Heart left ventricle (tissue), 16 donors: ENCODE data around the gene CIRBP. TPM values are rescaled to one million over a fixed set of nuclear protein-coding genes. Genes with fewer than 3 reads are reported as not detected.
A peak's percentile ranks its signal among the peaks of the same experiment; 100 is the strongest.

ENCODE experiments used
- ATAC-seq, 4 donors: fragments of 200-7000 bp; cut with Tn5 transposase; one replicate each; pipeline ENCODE4 v1.9.1; 2020 to 2022; ENCODE audit warnings: moderate library complexity in 4 of 4, mild to moderate bottlenecking in 3 of 4, moderate number of reproducible peaks in 1 of 4
- DNase-seq, 5 donors: peaks; one replicate each; pipeline ENCODE4 v3.0.0-alpha.2; 2020
- H3K27ac ChIP-seq, 12 donors: fragments of 200-600 bp; sonication (generic) in 4 of 12; one replicate each; pipeline versions ENCODE4 v1.5.0 to v1.8.0; 2016 to 2022; ENCODE audit warnings: mild to moderate bottlenecking in 2 of 12
- H3K27me3 ChIP-seq, 9 donors: fragments of 200-600 bp; sonication (generic) in 2 of 9; one replicate each; pipeline versions ENCODE4 v1.5.1 to v1.8.0; 2016 to 2022; ENCODE audit warnings: mild to moderate bottlenecking in 3 of 9
- H3K36me3 ChIP-seq, 9 donors: fragments of 200-600 bp; sonication (generic) in 2 of 9; one replicate each; pipeline versions ENCODE4 v1.5.0 to v1.8.0; 2018 to 2022; ENCODE audit warnings: mild to moderate bottlenecking in 2 of 9
- H3K4me1 ChIP-seq, 12 donors: fragments of 200-600 bp; sonication (generic) in 4 of 12; one replicate each; pipeline versions ENCODE4 v1.5.0 to v1.8.0; 2016 to 2022; ENCODE audit warnings: mild to moderate bottlenecking in 3 of 12
- H3K4me3 ChIP-seq, 12 donors: fragments of 200-600 bp; sonication (generic) in 4 of 12; one replicate each; pipeline versions ENCODE4 v1.5.0 to v1.8.0; 2017 to 2022; ENCODE audit warnings: mild to moderate bottlenecking in 9 of 12, moderate library complexity in 4 of 12
- H3K9me3 ChIP-seq, 12 donors: fragments of 200-600 bp; sonication (generic) in 4 of 12; one replicate each; pipeline versions ENCODE4 v1.5.0 to v1.8.0; 2016 to 2022; ENCODE audit warnings: mild to moderate bottlenecking in 1 of 12
- POLR2A ChIP-seq, 2 donors: fragments of 450-650 bp; IDR thresholded peaks; one replicate each; pipeline ENCODE4 v1.6.1; 2017; ENCODE audit warnings: antibody characterized with exemption in 2 of 2, mild to moderate bottlenecking in 2 of 2, moderate library complexity in 2 of 2
- WGBS, 4 donors: extraction: QIAGEN DNeasy Blood & Tissue Kit in 2 of 4; methylation state at CpG; one replicate each; pipeline versions ENCODE4 v1.1.5 to v1.1.7; 2013 to 2018; 5-methylcytosine and 5-hydroxymethylcytosine counted together
- intact Hi-C, 10 donors: fragments of 100-400 bp; cut with DNase I; formaldehyde crosslinking; loops; one replicate each; pipeline versions ENCODE4 v1.11.1 to v1.14.2; 2022
- polyA plus RNA-seq, 2 donors: library from polyadenylated mRNA; stranded (reverse); fragments of 200-250 nt; gene quantifications; one replicate each; pipeline ENCODE4 v1.2.3, GENCODE V29; 2013
- total RNA-seq, 9 donors: library from RNA; depleted of rRNA in 2 of 9; stranded (reverse); fragments of >200 nt in 2 of 9; fragmentation: NEBNext Ultra II Directional in 3 of 9; extraction: Animal tissue kit (Norgen Biotek cat#: 25700) in 3 of 9; gene quantifications; one replicate each; pipeline versions ENCODE4 v1.1.0 to v1.2.4, GENCODE V29; 2016 to 2023
- TF ChIP-seq, protein P1 (sequence below), 12 donors: fragments of 200-600 bp; sonication (generic) in 4 of 12; IDR thresholded peaks; one replicate each; pipeline versions ENCODE4 v1.5.0 to v1.8.0; 2018 to 2022; ENCODE audit warnings: antibody characterized with exemption in 12 of 12, mild to moderate bottlenecking in 5 of 12
- donor health status: ischemic (EF 13 %, LVEDD 7.1; RV severe dilation, severe dysfunction).
- donor health status: healthy with polysubstance abuse.
- donor health status: DM: no; HTN: yes; CAD: no.
- donor health status: DM: no; HTN: no; CAD: no.
- donor health status: ischemic (EF 25% LVEDD 6.9; RV normal size, moderate dysfunction).
- donor health status: ischemic (EF 25% LVEDD 5.7; RV mildly dilated, moderate dysfunction).
- donor health status: healthy.
- donor health status: DM: yes; HTN: yes; CAD: no.
- donor health status: ischemic (EF 35%, LVEDD 5.7; RV mildly dilated, moderate dysfunction).
- donor health status: nonischemic (EF 11% LVEDD 7.7; RV severe dilation, severe dysfunction).
- donor health status: DM: yes; HTN: yes; CAD: no.
- donor health status: PGD.
- donor health status: ischemic (EF 29% LVEDD 5.4; RV normal size, mild dysfunction).
- donor health status: nonischemic (EF 23%, LVEDD 6.1; RV moderate dilation, normal function).

The CIRBP gene
- total and polyA plus RNA-seq, 11 donors, result 149 to 425 (median 269) TPM

DNA sequence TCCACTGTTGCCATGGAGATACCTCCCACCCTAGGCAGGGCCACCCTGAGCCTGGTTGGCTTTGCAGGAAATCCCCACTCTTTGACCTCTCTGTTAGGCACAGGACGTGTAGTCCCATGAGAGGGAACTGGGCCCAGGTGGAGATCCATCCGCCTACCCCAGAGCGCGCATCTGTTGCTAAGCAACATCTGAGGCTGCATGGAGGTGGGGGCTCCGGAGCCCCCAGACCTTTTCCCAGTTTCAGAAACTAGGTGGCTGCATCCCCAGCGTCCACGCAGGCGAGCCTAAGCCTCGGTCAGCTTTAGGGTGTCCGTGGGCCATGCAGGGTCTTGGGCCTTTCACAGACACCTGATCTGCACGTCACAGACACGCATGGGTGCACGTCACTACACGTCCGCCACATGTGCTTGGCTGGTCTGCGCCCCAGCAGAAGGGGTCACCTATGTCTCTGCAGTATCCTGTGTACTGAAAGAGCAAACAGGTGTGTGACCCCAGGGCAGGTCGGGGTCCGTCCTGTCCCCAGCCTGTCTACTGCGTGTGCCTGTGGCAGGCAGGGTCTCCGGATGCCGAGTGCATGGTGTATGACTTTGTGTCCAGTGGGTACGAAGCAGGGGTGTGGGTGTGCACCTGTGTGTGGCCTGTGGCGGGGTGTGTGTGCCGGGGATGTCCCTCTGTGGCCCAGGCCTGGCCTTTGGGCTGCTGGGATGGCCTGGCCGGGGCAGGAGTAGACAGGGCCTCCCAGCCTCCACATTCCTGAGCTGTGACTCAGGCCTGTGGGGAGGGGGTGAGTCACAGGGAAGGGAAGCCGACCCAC is 4.1 kb upstream of the CIRBP start:
- no peaks in the 10 kb centered on the region for H3K27me3 ChIP-seq
- intact Hi-C loops, result no loop called here
- peaks cover 10 to 73% (median 65%) of the 10 kb centered on the region in 12 donors for H3K4me1 ChIP-seq
- WGBS, 4 donors, result 67 to 73% (median 71%) methylated on average over 18 to 26 of the region's 26 CpGs
- TF ChIP-seq, protein P1, sequence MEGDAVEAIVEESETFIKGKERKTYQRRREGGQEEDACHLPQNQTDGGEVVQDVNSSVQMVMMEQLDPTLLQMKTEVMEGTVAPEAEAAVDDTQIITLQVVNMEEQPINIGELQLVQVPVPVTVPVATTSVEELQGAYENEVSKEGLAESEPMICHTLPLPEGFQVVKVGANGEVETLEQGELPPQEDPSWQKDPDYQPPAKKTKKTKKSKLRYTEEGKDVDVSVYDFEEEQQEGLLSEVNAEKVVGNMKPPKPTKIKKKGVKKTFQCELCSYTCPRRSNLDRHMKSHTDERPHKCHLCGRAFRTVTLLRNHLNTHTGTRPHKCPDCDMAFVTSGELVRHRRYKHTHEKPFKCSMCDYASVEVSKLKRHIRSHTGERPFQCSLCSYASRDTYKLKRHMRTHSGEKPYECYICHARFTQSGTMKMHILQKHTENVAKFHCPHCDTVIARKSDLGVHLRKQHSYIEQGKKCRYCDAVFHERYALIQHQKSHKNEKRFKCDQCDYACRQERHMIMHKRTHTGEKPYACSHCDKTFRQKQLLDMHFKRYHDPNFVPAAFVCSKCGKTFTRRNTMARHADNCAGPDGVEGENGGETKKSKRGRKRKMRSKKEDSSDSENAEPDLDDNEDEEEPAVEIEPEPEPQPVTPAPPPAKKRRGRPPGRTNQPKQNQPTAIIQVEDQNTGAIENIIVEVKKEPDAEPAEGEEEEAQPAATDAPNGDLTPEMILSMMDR (IDR thresholded peaks at IDR 0.05), result no peak
- TF ChIP-seq POLR2A (IDR thresholded peaks at IDR 0.05), result no peak
- peak in 2 of 4 donors; percentile 12 to 16 for ATAC-seq
- DNase-seq, result peak; percentile 75 to 87 (median 82)
- H3K4me3 ChIP-seq, result peak overlapping the region in 6 of 12 donors; percentile 1 to 63 (median 56)
- H3K9me3 ChIP-seq, result no peaks in the 10 kb centered on the region
- H3K27ac ChIP-seq, result peak overlapping the region; percentile 43 to 96 (median 92)
- H3K36me3 ChIP-seq, result peaks cover 0 to 2% (median 0%) of the 10 kb centered on the region in 9 donors

DNA sequence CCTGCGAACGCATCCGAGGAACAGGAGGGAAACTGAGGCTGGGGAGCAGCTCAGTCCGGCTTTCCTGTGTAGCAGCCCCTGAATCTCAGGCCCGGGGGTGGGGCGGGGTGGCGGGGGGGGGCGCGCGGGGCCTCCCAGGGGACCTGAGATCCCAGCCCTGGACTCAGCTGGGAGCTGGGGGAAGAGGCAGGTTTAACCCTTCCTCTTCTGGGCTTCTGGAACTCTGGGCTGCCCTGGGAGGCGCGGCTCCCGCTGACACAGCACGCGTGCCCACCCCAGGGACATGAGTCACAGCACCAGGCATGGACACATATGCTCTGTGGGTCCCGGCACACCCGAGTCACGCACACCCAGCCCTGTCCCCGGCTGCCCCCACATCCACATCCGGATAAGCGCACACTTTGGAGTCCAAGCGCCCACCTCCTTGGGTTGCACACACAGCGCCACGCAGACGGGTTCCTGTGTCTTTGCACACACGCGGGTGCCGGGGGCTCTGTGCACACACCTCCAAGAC is 3.5 kb upstream of the CIRBP start:
- peak in 3 of 4 donors; percentile 0 to 8 (median 8) for ATAC-seq

DNA sequence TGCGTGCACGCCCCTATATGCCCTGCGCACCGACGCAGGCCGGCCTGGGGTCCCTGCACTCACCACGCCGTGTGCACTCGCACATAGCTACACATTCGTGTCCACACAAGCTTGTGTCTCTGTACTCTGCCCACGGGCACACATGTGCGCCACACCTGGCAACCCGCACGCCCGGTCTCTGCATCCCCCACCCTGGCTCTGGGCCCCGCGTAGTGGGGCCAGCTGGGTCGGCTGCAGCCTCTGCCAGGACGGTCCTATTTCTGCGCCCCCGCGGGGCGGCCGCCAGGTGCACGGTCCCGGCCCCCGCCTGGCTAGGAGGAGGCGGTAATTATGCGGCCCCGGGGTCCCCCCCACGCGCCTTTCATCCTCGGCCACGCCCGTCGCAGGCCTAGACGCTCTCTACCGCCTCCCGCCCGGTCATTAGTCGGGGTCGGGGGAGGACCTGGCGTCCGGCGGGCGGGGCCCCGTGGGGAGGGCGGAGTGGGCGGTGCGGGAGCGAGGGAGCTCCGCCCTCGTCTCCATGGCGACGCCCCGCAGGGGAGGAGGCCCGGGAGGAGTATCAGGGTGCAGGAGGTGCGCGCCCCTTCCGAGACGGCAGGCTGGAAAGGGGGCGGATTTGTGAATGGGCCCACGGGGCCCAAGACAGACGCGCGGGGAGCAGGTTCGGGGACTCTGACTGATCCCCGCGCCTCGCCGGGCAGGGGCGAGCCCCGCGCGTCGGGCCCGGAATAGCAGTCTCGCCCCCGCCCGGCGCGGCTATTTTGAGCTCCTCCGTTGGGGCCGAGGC is 2.8 kb upstream of the CIRBP start:
- ATAC-seq (peak; percentile 4 to 56 (median 54)), DNase-seq (peak; percentile 91 to 97 (median 91))
- Histone ChIP-seq H3K4me1 (peaks cover 12 to 76% (median 69%) of the 10 kb centered on the region in 12 donors), H3K4me3 (peak overlapping the region; percentile 2 to 66 (median 56)), H3K36me3 (peaks cover 0 to 15% (median 11%) of the 10 kb centered on the region in 9 donors), H3K27ac (peak overlapping the region; percentile 43 to 96 (median 92)), H3K9me3 (no peaks in the 10 kb centered on the region), H3K27me3 (no peaks in the 10 kb centered on the region)
- TF ChIP-seq, protein P1 (IDR thresholded peaks at IDR 0.05), result no peak
- no peak for TF ChIP-seq POLR2A (IDR thresholded peaks at IDR 0.05)
- intact Hi-C loops, result loop anchor here in 4 of 10 donors (1.0 to 2.0 kb wide), 3 partner anchors 17 to 22 kb away; no protein-coding TSS in a partner anchor
- 2 to 11% (median 4%) methylated on average over 26 to 84 of the region's 84 CpGs for WGBS, 4 donors

More for the DNA sequence above, 3.5 kb upstream of the CIRBP start:
- DNase-seq, result peak; percentile 68 to 89 (median 80)
- Histone ChIP-seq H3K9me3 (no peaks in the 10 kb centered on the region), H3K36me3 (peaks cover 0 to 8% (median 4%) of the 10 kb centered on the region in 9 donors), H3K27me3 (no peaks in the 10 kb centered on the region), H3K27ac (peak overlapping the region; percentile 43 to 96 (median 92)), H3K4me1 (peaks cover 8 to 73% (median 65%) of the 10 kb centered on the region in 12 donors), H3K4me3 (peak overlapping the region; percentile 2 to 66 (median 56))
- TF ChIP-seq, protein P1 (IDR thresholded peaks at IDR 0.05), result no peak
- TF ChIP-seq POLR2A (IDR thresholded peaks at IDR 0.05), result no peak
- intact Hi-C loops, result loop anchor here in 4 of 10 donors (1.0 to 2.0 kb wide), 3 partner anchors 16 to 21 kb away; no protein-coding TSS in a partner anchor
- 18 to 34% (median 26%) methylated on average over 10 to 28 of the region's 28 CpGs for WGBS, 4 donors
